ENCODE data around the gene SCLT1. TPM values are rescaled to one million over a fixed set of nuclear protein-coding genes. Genes with fewer than 3 reads are reported as not detected.

SCLT1 gene
- polyA plus RNA-seq, 1 donor (not counting 4 experiments of a cell fraction or from before 2014, with no cell fraction given): 5.8 TPM

DNA sequence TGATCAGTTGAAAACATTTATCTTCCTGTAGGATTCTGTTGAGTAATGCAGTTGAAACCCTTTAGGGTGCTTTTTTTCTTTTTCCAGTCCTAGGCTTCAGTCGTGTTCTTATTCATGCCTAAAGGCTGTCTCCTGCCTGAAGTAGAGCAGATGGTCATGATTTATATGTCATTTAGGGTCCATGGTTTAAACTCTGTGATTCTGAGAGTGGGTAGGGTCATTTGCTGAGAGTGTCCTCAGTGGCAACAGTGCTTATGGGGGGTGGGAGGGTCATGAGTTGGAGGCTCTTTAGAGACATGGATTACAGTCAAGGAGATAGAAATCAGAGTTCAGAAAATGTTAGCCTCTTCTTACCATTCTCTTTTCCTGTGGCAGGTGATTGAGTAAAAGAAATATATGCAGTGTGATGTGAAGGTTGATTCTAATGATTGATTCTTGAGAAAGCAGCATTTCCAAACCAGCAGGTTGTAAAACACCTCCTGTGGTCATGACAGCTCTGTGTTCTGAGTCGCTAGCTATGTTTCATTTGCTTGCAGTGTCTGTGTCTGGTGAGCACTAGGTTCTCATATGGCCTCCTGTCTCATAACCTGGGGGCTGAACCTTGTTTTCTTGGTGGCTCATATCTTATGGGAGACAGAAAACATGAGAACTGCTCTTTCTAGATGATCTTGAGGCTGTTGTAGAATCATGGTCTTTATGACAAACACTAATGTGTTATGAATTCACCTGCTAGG is 223.4 kb downstream of the SCLT1 start:
- H3K27ac ChIP-seq (ENCODE audit: control insufficient read depth, insufficient read depth, low read length): no peak overlapping the region
- H3K36me3 ChIP-seq (ENCODE audit: control insufficient read depth in 2 of 2, extremely low read depth in 1 of 2, insufficient read depth in 2 of 2, low read length in 2 of 2): peaks cover 0 to 1% of the 10 kb centered on the region in 2 experiments
- no peak overlapping the region for H3K4me3 ChIP-seq (ENCODE audit: control insufficient read depth in 2 of 3, extremely low read depth in 1 of 3, insufficient read depth in 2 of 3, low read depth in 1 of 3, low read length in 3 of 3)
- no peak overlapping the region for H3K9ac ChIP-seq (ENCODE audit: control insufficient read depth, extremely low read depth, insufficient read depth, low read length)
- H3K79me2 ChIP-seq (ENCODE audit: control insufficient read depth, insufficient read depth, low read length): no peaks in the 10 kb centered on the region
- DNase-seq (ENCODE audit: low read depth, low spot score): no peak
- TF ChIP-seq, protein P1, sequence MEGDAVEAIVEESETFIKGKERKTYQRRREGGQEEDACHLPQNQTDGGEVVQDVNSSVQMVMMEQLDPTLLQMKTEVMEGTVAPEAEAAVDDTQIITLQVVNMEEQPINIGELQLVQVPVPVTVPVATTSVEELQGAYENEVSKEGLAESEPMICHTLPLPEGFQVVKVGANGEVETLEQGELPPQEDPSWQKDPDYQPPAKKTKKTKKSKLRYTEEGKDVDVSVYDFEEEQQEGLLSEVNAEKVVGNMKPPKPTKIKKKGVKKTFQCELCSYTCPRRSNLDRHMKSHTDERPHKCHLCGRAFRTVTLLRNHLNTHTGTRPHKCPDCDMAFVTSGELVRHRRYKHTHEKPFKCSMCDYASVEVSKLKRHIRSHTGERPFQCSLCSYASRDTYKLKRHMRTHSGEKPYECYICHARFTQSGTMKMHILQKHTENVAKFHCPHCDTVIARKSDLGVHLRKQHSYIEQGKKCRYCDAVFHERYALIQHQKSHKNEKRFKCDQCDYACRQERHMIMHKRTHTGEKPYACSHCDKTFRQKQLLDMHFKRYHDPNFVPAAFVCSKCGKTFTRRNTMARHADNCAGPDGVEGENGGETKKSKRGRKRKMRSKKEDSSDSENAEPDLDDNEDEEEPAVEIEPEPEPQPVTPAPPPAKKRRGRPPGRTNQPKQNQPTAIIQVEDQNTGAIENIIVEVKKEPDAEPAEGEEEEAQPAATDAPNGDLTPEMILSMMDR (optimal IDR thresholded peaks at IDR 0.05 in 1 of 3, IDR thresholded peaks at IDR 0.05 in 1 of 3, conservative IDR thresholded peaks at IDR 0.05 in 1 of 3; ENCODE audit: extremely low read depth in 1 of 3, insufficient read depth in 2 of 3, low read length in 3 of 3): no peak
- TF ChIP-seq EZH2 (IDR thresholded peaks at IDR 0.05; ENCODE audit: low read length): no peak
- H4K20me1 ChIP-seq (ENCODE audit: control insufficient read depth, extremely low read depth, insufficient read depth, low read length): no peaks in the 10 kb centered on the region
- H3K27me3 ChIP-seq (ENCODE audit: control insufficient read depth, extremely low read depth, insufficient read depth, low read length): no peaks in the 10 kb centered on the region
- dilution Hi-C loops (cut with MboI; ENCODE audit: extremely low pct_ligation_motif_present, low sequenced_read_pairs): no loop called here
- H2AFZ ChIP-seq (ENCODE audit: control insufficient read depth, low read length): no peak overlapping the region
- H3K9me3 ChIP-seq (ENCODE audit: control insufficient read depth, low read depth, low read length): no peaks in the 10 kb centered on the region
- FAIRE-seq: no peak
- H3K4me1 ChIP-seq (ENCODE audit: control insufficient read depth, extremely low read depth, insufficient read depth, low read length): no peaks in the 10 kb centered on the region
- H3K9me1 ChIP-seq (ENCODE audit: control insufficient read depth, extremely low read depth, insufficient read depth, low read length): no peaks in the 10 kb centered on the region
- H3K4me2 ChIP-seq (ENCODE audit: control insufficient read depth, extremely low read depth, insufficient read depth, low read depth, low read length): no peak overlapping the region

DNA sequence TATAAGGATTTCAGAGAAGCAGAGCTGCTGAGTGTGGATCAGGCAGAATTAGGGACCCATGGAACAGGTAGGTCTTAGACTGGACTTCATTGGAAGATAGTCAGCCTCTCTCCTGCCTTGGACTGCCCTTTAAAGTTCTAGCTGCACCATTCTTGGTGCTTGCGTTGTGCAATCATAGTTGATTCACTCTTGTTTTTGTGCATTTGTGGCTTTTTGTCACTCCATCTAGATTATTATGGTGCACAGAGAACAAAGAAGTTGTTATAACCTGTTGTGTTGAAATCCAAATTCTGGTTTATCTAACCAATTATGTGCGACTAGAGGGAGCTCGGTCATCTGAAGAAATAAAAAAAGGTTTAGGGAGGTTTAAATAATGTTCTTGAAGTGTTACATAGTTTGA is 224.6 kb downstream of the SCLT1 start:
- no peak overlapping the region for H3K4me2 ChIP-seq (ENCODE audit: control insufficient read depth, extremely low read depth, insufficient read depth, low read depth, low read length)
- peaks cover 0 to 1% of the 10 kb centered on the region in 2 experiments for H3K36me3 ChIP-seq (ENCODE audit: control insufficient read depth in 2 of 2, extremely low read depth in 1 of 2, insufficient read depth in 2 of 2, low read length in 2 of 2)
- no peaks in the 10 kb centered on the region for H3K9me3 ChIP-seq (ENCODE audit: control insufficient read depth, low read depth, low read length)
- H3K4me3 ChIP-seq (ENCODE audit: control insufficient read depth in 2 of 3, extremely low read depth in 1 of 3, insufficient read depth in 2 of 3, low read depth in 1 of 3, low read length in 3 of 3): no peak overlapping the region
- H3K9ac ChIP-seq (ENCODE audit: control insufficient read depth, extremely low read depth, insufficient read depth, low read length): no peak overlapping the region
- H3K4me1 ChIP-seq (ENCODE audit: control insufficient read depth, extremely low read depth, insufficient read depth, low read length): no peaks in the 10 kb centered on the region
- no peak overlapping the region for H2AFZ ChIP-seq (ENCODE audit: control insufficient read depth, low read length)
- TF ChIP-seq, protein P1 (optimal IDR thresholded peaks at IDR 0.05 in 1 of 3, IDR thresholded peaks at IDR 0.05 in 1 of 3, conservative IDR thresholded peaks at IDR 0.05 in 1 of 3; ENCODE audit: extremely low read depth in 1 of 3, insufficient read depth in 2 of 3, low read length in 3 of 3): no peak
- TF ChIP-seq EZH2 (IDR thresholded peaks at IDR 0.05; ENCODE audit: low read length): no peak
- H4K20me1 ChIP-seq (ENCODE audit: control insufficient read depth, extremely low read depth, insufficient read depth, low read length): no peaks in the 10 kb centered on the region
- H3K79me2 ChIP-seq (ENCODE audit: control insufficient read depth, insufficient read depth, low read length): no peaks in the 10 kb centered on the region
- DNase-seq (ENCODE audit: low read depth, low spot score) (no peak), FAIRE-seq (no peak)
- dilution Hi-C loops (cut with MboI; ENCODE audit: extremely low pct_ligation_motif_present, low sequenced_read_pairs): no loop called here
- no peak overlapping the region for H3K27ac ChIP-seq (ENCODE audit: control insufficient read depth, insufficient read depth, low read length)
- H3K9me1 ChIP-seq (ENCODE audit: control insufficient read depth, extremely low read depth, insufficient read depth, low read length): no peaks in the 10 kb centered on the region
- H3K27me3 ChIP-seq (ENCODE audit: control insufficient read depth, extremely low read depth, insufficient read depth, low read length): no peaks in the 10 kb centered on the region

All from keratinocyte (primary cell).